ENCODE measurements around the gene MFAP3.

The MFAP3 gene

DNA sequence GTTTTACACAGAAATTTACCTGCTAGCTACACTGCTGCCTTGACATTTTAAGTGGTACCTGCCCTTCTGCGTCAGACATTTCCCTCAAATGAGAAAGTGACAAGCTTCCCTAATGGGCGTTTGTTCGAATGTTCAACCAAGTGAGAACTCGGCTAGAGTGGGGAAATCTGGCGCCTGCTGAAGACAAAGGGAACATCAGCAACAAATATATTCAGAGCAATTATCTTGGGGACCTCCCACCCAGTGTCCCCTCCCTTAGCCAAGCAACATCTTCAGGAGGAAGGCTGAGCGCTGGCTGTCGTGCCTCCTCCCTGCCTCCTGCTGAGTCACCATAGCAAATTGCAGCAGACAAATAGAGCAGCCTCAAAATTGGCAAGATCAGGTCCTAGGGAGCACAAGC lies 57.1 kb downstream of the MFAP3 start:
- peak; percentile 94 for DNase-seq

- no peak for DNase-seq
Measured at GRCh38 chr5:154097031-154097430, 58.3 kb downstream of the MFAP3 start.

- DNase-seq = no peak
Measured at GRCh38 chr5:154098465-154098864, 59.7 kb downstream of the MFAP3 start.

GRCh38 chr5:154101184-154101583 lies 62.4 kb downstream of the MFAP3 start:
- DNase-seq = no peak

- no peak for DNase-seq
Measured at GRCh38 chr5:154103233-154103632, 64.5 kb downstream of the MFAP3 start.

Measured in COR-L47 (cell line).